ENCODE measurements around the gene TBKBP1. TPM values are rescaled to one million over a fixed set of nuclear protein-coding genes. Genes with fewer than 3 reads are reported as not detected.

TBKBP1 gene
- polyA plus RNA-seq, 2 of the 4 experiments (the other 2 are of a cell fraction), result 3.4 to 9.3 TPM

DNA sequence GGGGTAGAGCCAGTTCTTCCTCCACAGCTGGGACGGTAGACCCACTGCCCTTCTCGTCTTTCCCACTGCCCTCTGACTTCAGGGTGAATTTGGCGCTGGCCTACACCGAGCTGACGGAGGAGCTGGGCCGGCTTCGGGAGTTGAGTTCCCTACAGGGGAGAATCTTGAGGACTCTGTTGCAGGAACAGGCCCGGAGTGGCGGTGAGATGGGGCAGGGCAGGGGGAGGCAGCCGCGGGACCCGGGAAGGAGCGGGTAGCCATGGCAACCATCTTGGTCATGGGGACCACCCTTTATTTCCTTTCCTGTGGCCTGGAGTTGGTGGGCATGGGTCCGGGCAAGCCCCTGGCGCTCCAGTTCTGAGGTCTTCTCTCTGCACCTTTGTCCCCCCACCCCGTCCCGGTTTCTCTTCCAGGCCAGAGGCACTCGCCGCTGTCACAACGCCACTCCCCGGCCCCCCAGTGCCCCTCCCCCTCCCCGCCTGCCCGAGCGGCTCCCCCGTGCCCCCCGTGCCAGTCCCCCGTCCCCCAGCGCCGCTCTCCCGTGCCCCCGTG lies 14.4 kb downstream of the TBKBP1 start:
- ChIA-PET CTCF (interaction anchor here (0.8 to 11.0 kb wide), 10 partner anchors 8 to 182 kb away, joined by 3 to 130 read pairs (median 5); no protein-coding TSS in a partner anchor), POLR2A (interaction anchor here (1.4 kb wide), 1 partner anchor 123 kb away, joined by 4 read pairs; the partner anchor contains the start of genes LRRC46 and MRPL10)
- FAIRE-seq (no peak), ATAC-seq (no peak), DNase-seq (ENCODE audit: low read depth in 1 of 2, low spot score in 1 of 2) (no peak)
- no peak overlapping the region for H3K4me3 ChIP-seq
- 91% methylated on average over 20 of the region's 31 CpGs for WGBS (ENCODE audit: missing lambda C conversion rate)
- H3K4me2 ChIP-seq, result no peak overlapping the region
- TF ChIP-seq HOXB5 (CRISPR knock-in tag; IDR thresholded peaks at IDR 0.05) (no peak), MAFK (IDR thresholded peaks at IDR 0.05; ENCODE audit: partially characterized antibody) (no peak), FOXS1 (CRISPR knock-in tag; IDR thresholded peaks at IDR 0.05) (no peak), KDM1A (IDR thresholded peaks at IDR 0.05; ENCODE audit: low read depth) (no peak), ZFP36 (IDR thresholded peaks at IDR 0.05; ENCODE audit: borderline replicate concordance, partially characterized antibody) (no peak), MAZ (IDR thresholded peaks at IDR 0.05; ENCODE audit: borderline replicate concordance, low read depth, low read length) (no peak), HOXB13 (CRISPR knock-in tag; IDR thresholded peaks at IDR 0.05; ENCODE audit: low read depth) (no peak)
- TF ChIP-seq, protein P1, sequence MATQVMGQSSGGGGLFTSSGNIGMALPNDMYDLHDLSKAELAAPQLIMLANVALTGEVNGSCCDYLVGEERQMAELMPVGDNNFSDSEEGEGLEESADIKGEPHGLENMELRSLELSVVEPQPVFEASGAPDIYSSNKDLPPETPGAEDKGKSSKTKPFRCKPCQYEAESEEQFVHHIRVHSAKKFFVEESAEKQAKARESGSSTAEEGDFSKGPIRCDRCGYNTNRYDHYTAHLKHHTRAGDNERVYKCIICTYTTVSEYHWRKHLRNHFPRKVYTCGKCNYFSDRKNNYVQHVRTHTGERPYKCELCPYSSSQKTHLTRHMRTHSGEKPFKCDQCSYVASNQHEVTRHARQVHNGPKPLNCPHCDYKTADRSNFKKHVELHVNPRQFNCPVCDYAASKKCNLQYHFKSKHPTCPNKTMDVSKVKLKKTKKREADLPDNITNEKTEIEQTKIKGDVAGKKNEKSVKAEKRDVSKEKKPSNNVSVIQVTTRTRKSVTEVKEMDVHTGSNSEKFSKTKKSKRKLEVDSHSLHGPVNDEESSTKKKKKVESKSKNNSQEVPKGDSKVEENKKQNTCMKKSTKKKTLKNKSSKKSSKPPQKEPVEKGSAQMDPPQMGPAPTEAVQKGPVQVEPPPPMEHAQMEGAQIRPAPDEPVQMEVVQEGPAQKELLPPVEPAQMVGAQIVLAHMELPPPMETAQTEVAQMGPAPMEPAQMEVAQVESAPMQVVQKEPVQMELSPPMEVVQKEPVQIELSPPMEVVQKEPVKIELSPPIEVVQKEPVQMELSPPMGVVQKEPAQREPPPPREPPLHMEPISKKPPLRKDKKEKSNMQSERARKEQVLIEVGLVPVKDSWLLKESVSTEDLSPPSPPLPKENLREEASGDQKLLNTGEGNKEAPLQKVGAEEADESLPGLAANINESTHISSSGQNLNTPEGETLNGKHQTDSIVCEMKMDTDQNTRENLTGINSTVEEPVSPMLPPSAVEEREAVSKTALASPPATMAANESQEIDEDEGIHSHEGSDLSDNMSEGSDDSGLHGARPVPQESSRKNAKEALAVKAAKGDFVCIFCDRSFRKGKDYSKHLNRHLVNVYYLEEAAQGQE (IDR thresholded peaks at IDR 0.05), result no peak
- no peaks in the 10 kb centered on the region for H3K4me1 ChIP-seq
- no peak overlapping the region for H3K27ac ChIP-seq
- no peaks in the 10 kb centered on the region for H3K9me3 ChIP-seq

DNA sequence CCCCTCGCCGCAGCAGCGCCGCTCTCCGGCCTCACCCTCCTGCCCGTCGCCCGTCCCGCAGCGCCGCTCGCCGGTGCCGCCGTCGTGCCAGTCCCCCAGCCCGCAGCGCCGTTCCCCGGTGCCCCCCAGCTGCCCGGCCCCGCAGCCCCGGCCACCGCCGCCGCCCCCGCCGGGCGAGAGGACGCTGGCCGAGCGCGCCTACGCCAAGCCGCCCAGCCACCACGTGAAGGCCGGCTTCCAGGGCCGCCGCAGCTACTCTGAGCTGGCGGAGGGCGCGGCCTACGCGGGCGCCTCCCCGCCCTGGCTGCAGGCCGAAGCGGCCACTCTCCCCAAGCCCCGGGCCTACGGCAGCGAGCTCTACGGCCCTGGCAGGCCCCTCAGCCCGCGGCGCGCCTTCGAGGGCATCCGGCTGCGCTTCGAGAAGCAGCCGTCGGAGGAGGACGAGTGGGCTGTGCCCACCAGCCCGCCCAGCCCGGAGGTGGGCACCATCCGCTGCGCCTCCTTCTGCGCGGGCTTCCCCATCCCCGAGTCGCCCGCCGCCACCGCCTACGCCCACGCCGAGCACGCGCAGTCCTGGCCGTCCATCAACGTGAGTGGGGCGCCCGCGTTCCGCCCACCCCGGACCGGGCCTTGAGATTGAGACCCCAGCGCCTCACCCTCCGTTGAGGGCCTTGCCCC lies 15.0 kb downstream of the TBKBP1 start:
- CTCF ChIA-PET, result interaction anchor here (0.8 to 11.0 kb wide), 3 partner anchors 10 to 479 kb away, joined by 3 to 130 read pairs (median 3); no protein-coding TSS in a partner anchor
- ATAC-seq, result no peak
- WGBS (ENCODE audit: missing lambda C conversion rate), result 93% methylated on average over 79 of the region's 89 CpGs
- no peaks in the 10 kb centered on the region for H3K9me3 ChIP-seq
- no peak overlapping the region for H3K27ac ChIP-seq
- FAIRE-seq, result no peak
- no peak overlapping the region for H3K4me2 ChIP-seq
- DNase-seq (ENCODE audit: low read depth in 1 of 2, low spot score in 1 of 2), result no peak
- no peak overlapping the region for H3K4me3 ChIP-seq
- no peaks in the 10 kb centered on the region for H3K4me1 ChIP-seq
- TF ChIP-seq HOXB13 (CRISPR knock-in tag; IDR thresholded peaks at IDR 0.05; ENCODE audit: low read depth) (no peak), GATA3 (IDR thresholded peaks at IDR 0.05; ENCODE audit: borderline replicate concordance) (no peak), ZSCAN20 (CRISPR knock-in tag; IDR thresholded peaks at IDR 0.05) (no peak), JUN (IDR thresholded peaks at IDR 0.05) (no peak)
- POLR2A ChIA-PET, result no interaction called here

DNA sequence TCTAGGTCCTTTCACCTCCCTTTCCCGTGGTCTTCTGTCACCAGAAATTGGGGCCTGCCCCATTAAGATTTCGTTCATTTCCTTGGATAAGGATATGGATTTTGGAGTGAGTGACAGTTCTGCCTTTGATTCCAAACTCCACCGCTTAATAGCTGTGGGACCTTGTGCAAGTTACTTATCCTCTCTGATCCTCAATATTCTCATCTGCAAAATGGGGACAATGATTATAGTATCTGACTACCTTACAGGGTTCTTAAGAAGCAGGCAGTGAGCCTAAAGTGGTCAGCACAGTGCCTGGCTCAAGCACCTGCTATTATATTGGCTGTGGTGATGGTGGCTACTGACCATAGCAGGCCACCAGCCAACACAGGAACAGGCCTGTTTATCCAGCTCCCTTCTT lies 15.6 kb downstream of the TBKBP1 start:
- H3K4me3 ChIP-seq, result no peak overlapping the region
- CTCF ChIA-PET, result interaction anchor here (0.5 to 11.0 kb wide), 5 partner anchors 11 to 1787 kb away, joined by 3 to 130 read pairs (median 3); no protein-coding TSS in a partner anchor
- FAIRE-seq, result no peak
- H3K4me2 ChIP-seq, result no peak overlapping the region
- ATAC-seq, result no peak
- TF ChIP-seq POLR2A (IDR thresholded peaks at IDR 0.05; ENCODE audit: low read length), result no peak
- TF ChIP-seq KDM1A (IDR thresholded peaks at IDR 0.05; ENCODE audit: low read depth), result 0 out of 2 replicates have a peak, but pooled peaks have one; percentile 27
- POLR2A ChIA-PET, result no interaction called here
- no peaks in the 10 kb centered on the region for H3K4me1 ChIP-seq
- no peak for DNase-seq (ENCODE audit: low read depth in 1 of 2, low spot score in 1 of 2)
- WGBS (ENCODE audit: missing lambda C conversion rate), result 81% methylated on average over 3 of the region's 3 CpGs
- H3K9me3 ChIP-seq, result no peaks in the 10 kb centered on the region
- H3K27ac ChIP-seq, result no peak overlapping the region

DNA sequence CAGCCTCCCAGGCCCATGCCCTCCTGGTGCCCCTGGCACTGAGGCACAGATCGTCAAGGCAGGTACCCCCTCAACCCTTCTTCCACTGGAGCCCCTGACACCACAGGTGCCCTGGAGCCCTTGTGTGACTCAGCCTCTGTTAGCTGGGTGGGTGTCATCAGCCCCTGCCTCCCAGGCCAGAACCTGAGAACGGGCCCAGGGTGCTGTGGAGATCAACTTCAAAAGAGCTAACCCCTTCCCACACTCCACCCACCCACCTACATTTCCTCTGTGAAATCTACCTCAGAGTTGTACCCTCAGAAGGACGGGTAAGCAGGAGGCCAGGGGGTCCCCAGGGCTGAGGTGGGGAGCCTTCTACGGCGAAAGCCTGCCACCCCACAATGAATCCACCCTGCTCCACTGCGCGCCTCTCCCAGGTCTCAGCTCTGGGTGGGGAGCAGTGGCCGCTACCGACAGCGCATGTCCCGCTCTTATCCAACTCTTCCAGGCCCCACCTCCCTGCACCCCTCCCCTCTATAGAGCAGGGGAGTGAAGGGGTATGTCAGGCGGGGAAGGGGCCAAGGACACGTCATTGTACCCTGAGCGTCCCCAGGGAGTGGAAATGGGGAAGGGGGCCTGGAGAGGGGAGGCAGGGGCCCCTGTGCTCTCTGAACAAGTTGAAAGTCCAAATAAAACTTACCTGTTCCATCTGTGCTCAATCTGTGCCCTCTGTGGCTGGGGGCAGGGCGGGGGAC lies 17.6 kb downstream of the TBKBP1 start:
- Histone ChIP-seq H3K4me1 (no peaks in the 10 kb centered on the region), H3K4me3 (no peak overlapping the region), H3K9me3 (no peaks in the 10 kb centered on the region), H3K4me2 (no peak overlapping the region), H3K27ac (no peak overlapping the region)
- FAIRE-seq, result no peak
- ChIA-PET POLR2A (no interaction called here), CTCF (interaction anchor here (0.9 to 11.0 kb wide), 2 partner anchors 13 to 79 kb away, joined by 3 to 130 read pairs; no protein-coding TSS in a partner anchor)
- DNase-seq (ENCODE audit: low read depth in 1 of 2, low spot score in 1 of 2), result no peak
- TF ChIP-seq NPAS2 (CRISPR knock-in tag; IDR thresholded peaks at IDR 0.05; ENCODE audit: borderline replicate concordance), result no peak
- TF ChIP-seq SMC3 (IDR thresholded peaks at IDR 0.05), result no peak
- no peak for TF ChIP-seq NR3C1 (IDR thresholded peaks at IDR 0.05)
- TF ChIP-seq FOXS1 (CRISPR knock-in tag; IDR thresholded peaks at IDR 0.05), result no peak
- TF ChIP-seq HOXB5 (CRISPR knock-in tag; IDR thresholded peaks at IDR 0.05), result no peak
- no peak for TF ChIP-seq GATA3 (IDR thresholded peaks at IDR 0.05; ENCODE audit: borderline replicate concordance)
- no peak for TF ChIP-seq EP300 (IDR thresholded peaks at IDR 0.05)
- no peak for TF ChIP-seq RCOR1 (IDR thresholded peaks at IDR 0.05; ENCODE audit: low read depth, low read length)
- no peak for TF ChIP-seq SREBF2 (IDR thresholded peaks at IDR 0.05)
- TF ChIP-seq ZC3H11A (IDR thresholded peaks at IDR 0.05), result no peak
- no peak for TF ChIP-seq FOSB (CRISPR knock-in tag; IDR thresholded peaks at IDR 0.05)
- TF ChIP-seq, protein P2, sequence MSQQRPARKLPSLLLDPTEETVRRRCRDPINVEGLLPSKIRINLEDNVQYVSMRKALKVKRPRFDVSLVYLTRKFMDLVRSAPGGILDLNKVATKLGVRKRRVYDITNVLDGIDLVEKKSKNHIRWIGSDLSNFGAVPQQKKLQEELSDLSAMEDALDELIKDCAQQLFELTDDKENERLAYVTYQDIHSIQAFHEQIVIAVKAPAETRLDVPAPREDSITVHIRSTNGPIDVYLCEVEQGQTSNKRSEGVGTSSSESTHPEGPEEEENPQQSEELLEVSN (IDR thresholded peaks at IDR 0.05; ENCODE audit: borderline replicate concordance, low read depth), result no peak
- TF ChIP-seq TP53 (CRISPR knock-in tag; IDR thresholded peaks at IDR 0.05), result no peak
- no peak for TF ChIP-seq HDAC2 (IDR thresholded peaks at IDR 0.05)
- TF ChIP-seq HOXB13 (CRISPR knock-in tag; IDR thresholded peaks at IDR 0.05; ENCODE audit: low read depth), result no peak
- TF ChIP-seq HOXA7 (CRISPR knock-in tag; IDR thresholded peaks at IDR 0.05), result no peak
- no peak for ATAC-seq
- WGBS (ENCODE audit: missing lambda C conversion rate), result 85% methylated on average over 15 of the region's 15 CpGs

Measured in A549 (cell line).